SK-N-MC (cell line): ENCODE results near the gene IDE.

Experiments used
- EZH2 ChIP-seq: fragments of 200-600 bp; sonication (generic); IDR thresholded peaks from one replicate; pipeline ENCODE4 v1.6.1; 2017; ENCODE audit warnings: antibody characterized with exemption
- POLR2AphosphoS5 ChIP-seq: IDR thresholded peaks from 2 replicates; pipeline ENCODE4 v1.6.1; 2012; ENCODE audit warnings: mild to moderate bottlenecking, low read depth, low read length, borderline replicate concordance

DNA sequence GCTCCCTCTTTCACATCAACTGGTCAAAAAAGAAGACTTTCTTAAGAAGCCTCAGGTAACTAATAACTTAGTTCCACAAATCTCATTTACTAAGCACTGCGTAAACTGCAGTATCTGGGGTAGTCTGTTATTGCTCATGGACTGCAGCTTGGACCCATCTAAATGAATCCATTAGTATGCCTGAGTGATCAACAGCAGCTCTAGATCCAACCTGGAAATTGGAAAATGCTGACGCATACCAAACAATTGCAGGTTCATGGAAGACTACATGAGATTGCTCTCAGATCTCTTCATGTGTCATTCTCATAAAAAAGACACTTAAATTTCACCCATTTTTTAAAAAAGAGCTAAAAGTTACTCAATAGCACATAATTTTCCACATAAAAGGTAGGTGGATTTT is 121.6 kb downstream of the IDE start:
- TF ChIP-seq EZH2 (no peak), POLR2AphosphoS5 (no peak)
